ENCODE measurements around the gene NINJ1. TPM values are rescaled to one million over a fixed set of nuclear protein-coding genes. Genes with fewer than 3 reads are reported as not detected.

Gene NINJ1
- total and polyA plus RNA-seq, 2 of the 8 experiments (the other 6 are each of a cell fraction or from before 2014, with no cell fraction given) = 28.2 to 65.6 TPM

DNA sequence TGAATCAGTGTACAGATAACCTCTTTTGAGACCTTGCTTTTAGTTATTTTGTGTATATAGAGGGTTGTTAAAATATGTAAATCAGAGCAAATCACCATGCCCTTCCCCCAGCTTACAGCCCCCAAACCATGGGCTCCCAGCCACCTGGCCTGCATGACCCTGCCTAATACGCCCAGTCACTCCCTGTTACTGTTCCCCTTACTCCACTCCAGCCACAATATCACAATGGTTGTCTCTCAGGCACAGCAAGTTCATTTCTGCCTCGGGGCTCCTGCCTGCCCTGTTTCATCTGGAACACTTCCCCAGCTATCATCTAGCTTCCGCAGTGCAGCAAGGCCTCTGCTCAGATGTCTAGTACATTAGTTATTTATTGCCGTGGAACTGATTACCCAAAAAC, 43.0 kb downstream of the NINJ1 start:
- Histone ChIP-seq H3K36me3 (ENCODE audit: control insufficient read depth in 2 of 4, insufficient read depth in 4 of 4, low read length in 3 of 4) (no peaks in the 10 kb centered on the region), H4K91ac (replicated peaks; ENCODE audit: insufficient read length, low read length) (no peak overlapping the region), H4K8ac (ENCODE audit: extremely low read depth, insufficient read depth, low read length) (no peak overlapping the region), H3K14ac (ENCODE audit: insufficient read length) (no peak overlapping the region), H3K9me3 (ENCODE audit: insufficient read depth in 2 of 2, low read depth in 1 of 2, low read length in 1 of 2) (no peaks in the 10 kb centered on the region), H3K4me3 (ENCODE audit: extremely low read depth in 1 of 4, insufficient read depth in 2 of 4, low read depth in 3 of 4, low read length in 4 of 4) (no peak overlapping the region), H2BK5ac (ENCODE audit: low read depth, low read length) (no peak overlapping the region), H3K23me2 (ENCODE audit: low read depth, low read length) (peaks cover 3% of the 10 kb centered on the region; the same call in 1 of the 2 replicates), H2AFZ (ENCODE audit: low read length) (no peak overlapping the region), H3K9ac (replicated peaks in 1 of 4; ENCODE audit: extremely low read depth in 1 of 4, low read depth in 3 of 4, low read length in 3 of 4) (no peak overlapping the region), H2AK5ac (ENCODE audit: low read depth, low read length) (no peak overlapping the region), H3K79me2 (ENCODE audit: control insufficient read depth in 1 of 2, insufficient read depth in 2 of 2, low read length in 2 of 2) (no peaks in the 10 kb centered on the region), H3K23ac (ENCODE audit: insufficient read length) (no peak overlapping the region), H3K4me2 (ENCODE audit: insufficient read depth in 1 of 2, low read depth in 2 of 2, low read length in 2 of 2) (no peak overlapping the region), H3K18ac (ENCODE audit: extremely low read depth, low read length) (no peak overlapping the region), H3K4me1 (replicated peaks in 1 of 4; ENCODE audit: control insufficient read depth in 3 of 4, insufficient read depth in 4 of 4, low read length in 3 of 4) (peaks cover 0 to 6% (median 4%) of the 10 kb centered on the region in 4 experiments; a peak in 4 of 7 replicates), H2BK120ac (replicated peaks; ENCODE audit: low read depth, low read length) (no peak overlapping the region), H3K4ac (replicated peaks; ENCODE audit: insufficient read length, low read depth, low read length) (no peak overlapping the region), H4K5ac (ENCODE audit: insufficient read length, low read depth, low read length) (no peak overlapping the region), H3K79me1 (ENCODE audit: low read depth, low read length) (no peaks in the 10 kb centered on the region), H2BK12ac (ENCODE audit: low read depth, low read length) (no peak overlapping the region), H2BK15ac (ENCODE audit: low read length) (no peak overlapping the region), H3K56ac (replicated peaks; ENCODE audit: insufficient read length, low read depth, low read length) (no peak overlapping the region), H3K27ac (ENCODE audit: low read depth, low read length) (no peak overlapping the region), H3K27me3 (replicated peaks in 1 of 4; ENCODE audit: control insufficient read depth in 3 of 4, extremely low read depth in 1 of 4, insufficient read depth in 3 of 4, low read length in 3 of 4) (no peaks in the 10 kb centered on the region), H4K20me1 (replicated peaks in 1 of 2; ENCODE audit: control insufficient read depth in 1 of 2, insufficient read depth in 2 of 2, low read length in 2 of 2) (no peaks in the 10 kb centered on the region), H2BK20ac (ENCODE audit: low read length) (no peak overlapping the region)
- FAIRE-seq (no peak), DNase-seq (ENCODE audit: low read depth in 1 of 2, low spot score in 2 of 2) (no peak)
- CTCF ChIA-PET (ENCODE audit: partially characterized antibody) = interaction anchor here (1.0 to 1.2 kb wide), 2 partner anchors 18 to 299 kb away, joined by 4 to 5 read pairs; no protein-coding TSS in a partner anchor
- POLR2A ChIA-PET (ENCODE audit: partially characterized antibody) = no interaction called here
- WGBS, 2 experiments (ENCODE audit: extremely low coverage in 1 of 2, insufficient coverage in 1 of 2, insufficient read length in 1 of 2, insufficient replicate concordance in 2 of 2, low coverage in 1 of 2, low lambda C conversion rate in 2 of 2, missing lambda C conversion rate in 1 of 2) = 87% methylated on average over 4 of the region's 4 CpGs; no CpG with 5 or more reads in 1 of the 2 experiments
- TF ChIP-seq, protein P1, sequence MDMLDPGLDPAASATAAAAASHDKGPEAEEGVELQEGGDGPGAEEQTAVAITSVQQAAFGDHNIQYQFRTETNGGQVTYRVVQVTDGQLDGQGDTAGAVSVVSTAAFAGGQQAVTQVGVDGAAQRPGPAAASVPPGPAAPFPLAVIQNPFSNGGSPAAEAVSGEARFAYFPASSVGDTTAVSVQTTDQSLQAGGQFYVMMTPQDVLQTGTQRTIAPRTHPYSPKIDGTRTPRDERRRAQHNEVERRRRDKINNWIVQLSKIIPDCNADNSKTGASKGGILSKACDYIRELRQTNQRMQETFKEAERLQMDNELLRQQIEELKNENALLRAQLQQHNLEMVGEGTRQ (IDR thresholded peaks at IDR 0.05; ENCODE audit: low read length) = no peak
- TF ChIP-seq KDM5A (IDR thresholded peaks at IDR 0.05; ENCODE audit: low read length) = no peak
- no peak for TF ChIP-seq SIRT6 (IDR thresholded peaks at IDR 0.05; ENCODE audit: low read length)
- no peak for TF ChIP-seq ASH2L (IDR thresholded peaks at IDR 0.05; ENCODE audit: low read length)
- no peak for TF ChIP-seq CBX5 (IDR thresholded peaks at IDR 0.05; ENCODE audit: low read depth, low read length)
- TF ChIP-seq HDAC2 (IDR thresholded peaks at IDR 0.05; ENCODE audit: borderline replicate concordance in 1 of 2, low read depth in 2 of 2, low read length in 2 of 2) = no peak
- TF ChIP-seq GTF2F1 (IDR thresholded peaks at IDR 0.05; ENCODE audit: borderline replicate concordance, low read depth, low read length) = no peak
- TF ChIP-seq GABPA (IDR thresholded peaks at IDR 0.05; ENCODE audit: borderline replicate concordance, insufficient read depth, low read length) = no peak
- TF ChIP-seq SRF (IDR thresholded peaks at IDR 0.05; ENCODE audit: low read depth, low read length) = no peak
- no peak for TF ChIP-seq RFX5 (IDR thresholded peaks at IDR 0.05; ENCODE audit: borderline replicate concordance, low read depth, low read length)
- TF ChIP-seq BCL11A (IDR thresholded peaks at IDR 0.05; ENCODE audit: low read depth in 2 of 2, low read length in 2 of 2) = no peak
- TF ChIP-seq TCF12 (IDR thresholded peaks at IDR 0.05; ENCODE audit: low read depth, low read length) = no peak
- TF ChIP-seq RBBP5 (IDR thresholded peaks at IDR 0.05; ENCODE audit: borderline replicate concordance, low read depth, low read length) = no peak
- no peak for TF ChIP-seq SP1 (IDR thresholded peaks at IDR 0.05; ENCODE audit: low read depth, low read length)

All from H1 (cell line).